NCI-H748 (cell line): ENCODE measurements around the gene GALNT11.

Source experiments
- DNase-seq: peaks from one replicate; lab custom pipeline; 2025; ENCODE audit not compliant: unreplicated experiment; lab: John Stamatoyannopoulos, UW

Gene GALNT11

DNA sequence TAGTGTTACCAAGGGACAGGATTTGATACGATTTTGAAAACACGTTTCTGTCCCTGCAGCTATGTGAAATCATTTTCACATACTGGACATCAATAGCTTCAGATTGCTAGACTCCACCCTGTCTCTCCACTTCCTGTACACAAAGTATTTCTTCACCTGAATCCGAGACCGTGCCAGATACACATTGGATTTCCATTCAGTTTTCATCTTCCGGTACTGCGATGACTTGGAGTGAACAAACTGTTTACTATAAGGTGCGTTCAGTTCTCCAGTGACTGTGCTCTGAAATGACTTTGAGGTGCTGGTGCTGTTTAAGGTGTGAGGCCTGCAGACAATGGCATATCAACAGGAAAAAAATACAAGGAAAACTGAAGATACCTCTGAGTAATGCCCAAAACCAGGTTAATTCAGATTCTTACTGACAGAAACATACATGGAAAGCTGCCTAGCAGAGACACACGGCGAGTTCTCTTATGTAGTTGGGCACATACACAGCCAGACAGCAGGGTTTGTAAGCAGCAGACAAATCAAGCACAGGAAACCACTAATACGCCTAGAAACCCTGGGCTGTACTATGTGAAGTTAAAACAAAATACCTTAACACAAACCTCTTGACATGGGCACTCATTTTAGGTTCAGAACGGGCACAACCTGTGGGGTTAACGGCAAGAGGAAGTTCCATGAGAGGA, 119.2 kb downstream of the GALNT11 start:
- DNase-seq = no peak

- peak; percentile 19 for DNase-seq
These were observed 120.5 kb downstream of the GALNT11 start for GRCh38 chr7:152145853-152146466.

GRCh38 chr7:152148706-152149105, 123.2 kb downstream of the GALNT11 start:
- no peak for DNase-seq

- no peak for DNase-seq
These were observed 123.9 kb downstream of the GALNT11 start for GRCh38 chr7:152149363-152149762.

- no peak for DNase-seq
These were observed 126.8 kb downstream of the GALNT11 start for GRCh38 chr7:152152267-152152666.

- no peak for DNase-seq
These were observed 133.5 kb downstream of the GALNT11 start for GRCh38 chr7:152158801-152159587.

DNA sequence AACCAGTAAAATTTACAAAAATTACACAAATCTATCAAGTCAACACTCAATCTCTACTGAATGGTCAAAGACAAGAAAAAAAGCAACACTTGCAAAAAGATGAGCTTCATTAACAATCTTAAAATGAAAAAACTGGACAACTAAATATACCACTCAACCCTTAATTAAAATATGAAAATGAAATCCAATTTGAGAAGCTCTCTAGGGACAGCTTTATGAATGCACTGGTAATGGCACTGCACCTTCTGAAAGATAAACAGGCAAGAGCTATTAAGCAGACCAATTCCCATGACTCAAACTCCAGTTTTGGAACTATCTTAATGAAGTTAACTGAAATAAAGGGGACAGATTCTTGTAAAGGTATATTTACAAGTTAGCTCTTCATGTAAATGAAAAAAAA, 135.7 kb downstream of the GALNT11 start:
- no peak for DNase-seq

GRCh38 chr7:152162287-152162686, 136.8 kb downstream of the GALNT11 start:
- no peak for DNase-seq
